GM18861 (cell line): Measurements from ENCODE around the gene DAB1.
"Not testable (repeated sequence)": the region's sequence is repeated elsewhere in the genome, so short reads cannot be mapped to it uniquely, and the experiment has no call there.

Source experiments
- ATAC-seq: cut with Tn5 transposase; IDR thresholded peaks from one replicate; pipeline ENCODE4 v1.9.1; 2021; ENCODE audit not compliant: unreplicated experiment

Gene DAB1

DNA sequence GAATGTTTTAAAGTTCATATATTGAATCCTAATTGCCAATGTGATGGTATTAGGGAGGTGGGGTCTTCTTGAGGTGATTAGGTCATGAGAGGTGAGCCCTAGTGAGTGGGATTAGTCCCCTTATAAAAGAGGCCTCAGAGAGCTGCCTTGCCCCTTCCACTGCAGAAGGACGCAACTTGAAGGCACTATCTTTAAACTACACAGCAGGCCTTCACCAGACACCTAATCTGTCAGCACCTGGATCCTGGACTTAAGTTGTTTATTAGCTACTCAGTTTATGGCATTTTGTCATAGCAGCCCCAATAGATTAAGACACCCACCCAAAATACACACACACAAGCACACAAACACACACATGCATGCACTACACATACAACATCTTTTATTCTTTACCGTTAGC, 61.4 kb downstream of the DAB1 start:
- no peak for ATAC-seq

DNA sequence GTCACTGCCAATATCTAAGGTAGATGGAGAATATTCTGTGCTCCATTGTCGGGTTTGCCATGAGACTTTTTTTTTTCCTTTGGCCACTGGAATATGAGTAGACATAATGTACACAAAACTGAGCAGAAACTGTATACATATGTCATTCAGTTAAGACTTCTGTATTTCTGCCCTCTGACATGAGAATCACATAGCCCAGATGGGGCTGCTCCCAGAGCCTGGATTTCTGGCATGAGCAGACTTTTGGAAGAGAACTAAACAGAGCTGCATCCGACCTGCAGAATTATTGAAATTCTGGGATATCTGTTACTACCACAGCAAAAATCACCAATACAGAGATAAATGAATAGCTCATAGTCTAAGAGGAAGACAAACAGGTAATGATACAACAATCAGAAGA, 62.3 kb downstream of the DAB1 start:
- no peak for ATAC-seq

DNA sequence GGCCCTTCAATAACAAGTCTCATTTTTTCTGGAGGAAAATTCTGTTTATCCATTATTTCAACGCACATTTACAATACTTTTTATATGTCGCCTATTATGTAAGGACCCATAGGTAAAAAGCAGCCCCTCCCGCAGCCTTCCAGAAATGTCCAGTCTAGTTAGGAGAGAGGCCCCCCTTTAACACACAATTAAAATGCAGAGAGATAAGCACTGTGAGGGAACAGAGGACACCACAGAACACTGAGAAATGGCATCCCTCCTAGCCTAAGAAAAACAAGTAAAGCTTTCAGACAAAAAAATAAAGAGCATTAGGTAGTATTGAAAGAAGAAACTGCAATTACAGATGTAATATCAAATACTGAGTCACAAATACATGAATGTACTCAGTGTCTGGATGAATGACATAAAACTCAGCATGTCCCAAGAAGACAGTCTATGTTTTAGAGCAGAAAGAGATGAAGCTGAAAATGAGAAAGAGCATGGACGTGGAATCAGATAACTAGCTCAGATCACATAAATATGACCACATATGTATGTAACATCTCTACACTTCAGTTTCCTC, 62.9 kb downstream of the DAB1 start:
- ATAC-seq: no peak

DNA sequence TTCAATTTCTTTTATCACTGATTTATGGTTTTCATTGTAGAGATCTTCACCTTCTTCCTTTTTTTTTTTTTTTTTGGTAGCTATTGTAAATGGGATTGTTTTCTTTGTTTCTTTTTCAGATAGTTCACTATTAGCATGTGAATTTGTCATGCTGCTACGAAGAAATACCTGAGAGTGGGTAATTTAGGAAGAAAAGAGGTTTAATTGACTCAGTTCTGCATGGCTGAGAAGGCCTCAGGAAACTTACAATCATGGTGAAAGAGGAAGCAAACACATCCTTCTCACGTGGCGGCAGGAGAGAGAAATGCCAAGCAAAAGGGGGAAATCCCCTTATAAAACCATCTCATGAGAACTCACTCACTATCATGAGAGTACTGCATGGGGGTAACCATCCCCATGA, 66.4 kb downstream of the DAB1 start:
- no peak for ATAC-seq

DNA sequence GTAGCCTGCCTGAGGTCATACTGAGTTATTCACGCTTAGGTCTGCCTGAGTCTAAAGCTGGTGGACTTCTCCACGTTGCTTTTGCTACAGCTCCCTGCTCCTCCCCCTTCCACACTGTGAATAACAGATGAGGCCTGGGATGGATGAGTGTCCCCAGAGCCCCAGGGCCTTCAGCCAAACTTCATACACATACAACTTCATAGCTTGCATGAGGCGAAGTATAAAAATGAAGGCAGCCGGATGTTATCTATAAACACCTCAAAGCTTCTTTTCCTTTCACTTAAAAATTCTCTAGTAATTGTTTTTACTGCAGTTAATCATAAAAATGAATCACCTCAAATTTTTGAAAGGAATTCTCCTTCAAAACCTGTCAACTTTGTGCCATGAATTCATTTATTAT, 70.2 kb downstream of the DAB1 start:
- no peak for ATAC-seq

DNA sequence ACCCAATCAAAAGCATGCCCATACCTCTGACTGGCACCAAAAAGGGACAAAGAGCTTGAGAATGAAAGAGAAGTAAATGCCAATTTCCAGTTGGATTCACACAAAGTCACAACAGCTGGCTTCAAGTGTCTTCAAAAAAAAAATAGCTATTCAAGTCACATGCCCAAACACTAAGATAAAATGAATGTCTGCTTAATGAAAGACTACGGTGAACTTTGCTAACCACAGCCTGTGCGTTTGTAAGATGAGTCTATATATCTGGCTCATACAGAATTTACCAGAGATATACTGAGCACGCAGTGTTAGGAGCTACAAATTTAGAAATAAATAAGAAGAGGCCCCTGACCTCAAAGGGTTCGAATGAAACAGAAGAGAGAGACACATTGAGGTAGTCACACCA, 73.2 kb downstream of the DAB1 start:
- ATAC-seq: no peak

DNA sequence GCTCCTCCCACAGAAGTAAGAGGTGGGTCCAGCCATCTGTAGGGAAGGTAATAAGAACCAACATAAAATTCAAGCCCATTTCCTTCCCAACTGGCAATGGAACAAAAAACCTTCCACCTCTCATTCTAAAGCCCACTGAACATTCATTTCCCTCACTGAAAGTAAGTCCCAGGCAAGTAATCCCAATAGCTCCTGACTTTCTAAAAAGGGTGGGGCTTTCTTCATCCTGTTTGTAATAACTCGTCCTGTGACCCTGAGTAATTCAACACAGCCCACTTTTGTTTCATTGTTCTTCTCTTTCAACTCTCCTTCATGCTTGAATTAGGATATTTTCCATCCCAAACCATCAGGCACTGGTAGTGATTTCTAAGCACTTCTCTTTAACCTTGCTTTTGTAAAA, 74.9 kb downstream of the DAB1 start:
- no peak for ATAC-seq

DNA sequence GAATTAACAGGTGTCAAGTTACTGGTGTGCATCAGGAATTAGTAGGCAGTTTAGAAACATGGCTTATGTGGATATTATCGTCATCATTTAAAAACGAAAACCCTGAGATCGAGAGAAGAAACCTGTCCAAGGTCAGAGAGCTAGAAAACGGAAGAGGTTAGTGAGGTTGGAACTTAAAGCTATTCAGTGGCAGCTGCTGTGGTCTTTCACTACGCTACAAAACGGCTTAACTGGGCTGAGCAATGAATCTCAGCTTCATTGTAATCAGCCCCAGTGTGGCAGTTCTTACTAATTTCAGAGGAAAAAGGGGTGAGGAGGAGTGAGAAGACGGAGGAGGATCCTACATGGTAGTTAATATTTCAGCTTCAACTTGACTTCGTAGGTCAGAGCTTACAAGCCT, 77.9 kb downstream of the DAB1 start:
- ATAC-seq: no peak

DNA sequence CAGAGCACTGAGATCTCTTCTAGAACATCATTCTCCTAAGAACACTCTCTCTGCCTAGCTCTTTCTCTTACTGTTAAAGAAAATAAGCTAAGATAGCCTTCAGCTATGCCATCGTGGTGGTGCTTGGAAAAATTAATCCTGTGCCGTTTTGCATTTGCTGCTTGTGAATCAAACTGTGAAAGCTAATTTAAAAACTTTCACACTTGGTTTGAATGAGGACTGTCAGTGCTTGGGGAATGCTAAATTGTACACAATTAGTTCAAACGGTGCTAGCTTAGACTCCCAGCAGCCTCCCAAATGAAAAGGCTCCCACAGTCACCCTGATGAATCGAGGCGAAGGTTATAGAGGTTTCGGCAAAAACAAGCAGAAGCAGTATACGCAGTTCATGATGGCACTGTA, 79.6 kb downstream of the DAB1 start:
- ATAC-seq: no peak

DNA sequence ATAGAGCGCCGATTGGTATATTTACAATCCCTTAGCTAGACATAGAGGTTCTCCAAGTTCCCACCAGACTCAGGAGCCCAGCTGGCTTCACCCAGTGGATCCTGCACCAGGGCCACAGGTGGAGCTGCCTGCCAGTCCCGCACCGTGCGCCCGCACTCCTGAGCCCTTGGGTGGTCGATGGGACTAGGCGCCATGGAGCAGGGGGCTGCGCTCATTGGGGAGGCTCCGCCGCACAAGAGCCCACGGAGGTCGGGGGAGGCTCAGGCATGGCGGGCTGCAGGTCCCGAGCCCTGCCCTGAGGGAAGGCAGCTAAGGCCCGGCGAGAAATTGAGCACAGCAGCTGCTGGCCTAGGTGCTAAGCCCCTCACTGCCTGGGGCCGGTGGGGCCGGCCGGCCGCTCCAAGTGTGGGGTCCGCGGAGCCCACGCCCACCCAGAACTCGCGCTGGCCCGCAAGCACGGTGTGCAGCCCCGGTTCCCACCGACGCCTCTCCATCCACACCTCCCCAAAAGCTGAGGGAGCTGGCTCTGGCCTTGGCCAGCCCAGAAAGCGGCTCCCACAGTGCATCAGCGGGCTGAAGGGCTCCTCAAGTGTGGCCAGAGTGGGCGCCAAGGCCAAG, 80.5 kb downstream of the DAB1 start:
- ATAC-seq: not testable (repeated sequence)

DNA sequence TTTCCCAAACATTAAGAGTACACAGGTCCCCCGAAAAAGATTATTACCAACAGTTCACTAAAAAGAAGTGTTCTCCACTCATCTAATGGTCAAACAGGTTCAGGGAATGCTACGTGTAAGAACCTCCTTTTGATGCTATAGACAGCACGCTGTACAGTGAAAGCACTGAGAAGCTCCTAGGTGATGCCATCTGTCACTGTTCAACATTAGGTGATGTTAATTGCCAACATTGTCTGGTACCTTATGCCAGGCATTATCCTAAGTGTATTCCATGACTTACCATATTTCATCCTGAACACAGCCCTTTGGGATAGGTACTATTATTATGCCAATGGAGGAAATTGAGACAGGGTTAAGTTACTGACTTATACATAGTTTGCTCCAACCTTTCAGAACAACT, 82.1 kb downstream of the DAB1 start:
- no peak for ATAC-seq

DNA sequence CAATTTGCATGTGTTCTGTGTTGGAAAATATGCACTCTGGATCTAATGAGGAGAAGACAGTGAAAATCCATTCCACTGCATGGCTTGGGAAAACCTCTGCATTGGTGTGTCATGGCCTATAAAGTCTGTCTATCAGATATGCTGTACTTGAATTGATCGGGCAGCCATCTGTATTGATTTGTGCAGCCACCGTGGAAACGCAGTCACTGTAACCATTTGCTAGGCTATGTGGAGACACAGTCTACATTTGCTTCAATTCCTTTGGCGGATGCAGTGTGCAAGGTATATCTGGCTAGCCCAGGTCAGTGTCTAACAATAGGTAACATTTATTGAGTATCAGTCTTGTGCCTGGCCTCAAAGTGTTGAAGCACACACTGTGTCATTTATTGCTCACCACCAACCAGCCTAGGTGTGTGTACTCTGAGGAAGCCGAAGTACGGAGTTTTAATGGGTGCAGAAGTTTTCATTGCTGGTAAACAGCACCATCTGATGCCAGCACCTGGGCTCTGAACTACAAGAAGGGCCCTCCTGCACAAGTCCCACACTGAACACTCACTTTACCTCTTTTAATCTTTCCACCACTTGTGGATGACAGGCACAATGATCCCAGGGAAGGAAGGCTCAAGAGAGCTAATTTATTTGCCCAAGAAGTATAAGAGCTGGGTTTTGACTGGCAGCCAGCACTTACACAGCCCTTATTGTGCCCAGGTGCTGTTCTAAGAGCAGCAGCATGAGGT, 83.4 kb downstream of the DAB1 start:
- ATAC-seq: no peak

DNA sequence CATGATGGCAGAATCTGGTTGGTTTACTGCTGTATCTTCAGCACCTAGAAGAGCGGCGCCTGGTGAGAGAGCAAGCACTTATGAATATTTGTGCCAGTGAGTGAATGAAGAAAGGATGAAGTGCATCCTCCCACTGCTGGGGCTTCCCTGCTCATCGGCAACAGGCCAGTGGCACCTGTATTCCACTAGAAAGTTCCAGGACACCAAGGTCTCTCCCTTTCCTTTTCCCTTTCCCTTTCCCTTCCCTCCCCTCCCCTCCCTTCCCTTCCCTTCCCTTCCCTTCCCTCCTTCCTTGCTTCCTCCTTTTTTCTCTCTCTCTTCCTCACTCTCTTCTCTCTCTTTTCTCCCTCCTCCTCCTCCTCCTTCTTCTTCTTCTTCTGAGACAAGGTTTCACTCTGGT, 86.2 kb downstream of the DAB1 start:
- no peak for ATAC-seq

DNA sequence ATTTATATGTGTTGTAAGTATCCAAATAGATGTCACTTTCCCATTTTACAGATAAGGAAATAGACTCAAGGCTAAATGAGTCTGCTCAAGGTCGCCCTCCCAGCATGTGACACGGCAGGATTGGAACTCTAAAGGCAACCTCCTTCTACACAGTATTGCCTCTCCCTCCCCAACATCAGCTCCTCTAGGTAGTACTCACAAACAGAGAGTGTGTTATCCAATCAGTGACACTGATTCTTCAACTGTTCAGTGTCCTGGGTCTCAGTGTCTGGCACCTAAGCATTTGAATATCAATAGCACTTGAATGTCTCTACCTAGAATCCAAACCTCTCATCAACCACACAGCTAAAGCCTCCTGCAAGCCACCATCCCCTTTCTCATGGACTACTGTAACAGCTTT, 87.1 kb downstream of the DAB1 start:
- no peak for ATAC-seq

DNA sequence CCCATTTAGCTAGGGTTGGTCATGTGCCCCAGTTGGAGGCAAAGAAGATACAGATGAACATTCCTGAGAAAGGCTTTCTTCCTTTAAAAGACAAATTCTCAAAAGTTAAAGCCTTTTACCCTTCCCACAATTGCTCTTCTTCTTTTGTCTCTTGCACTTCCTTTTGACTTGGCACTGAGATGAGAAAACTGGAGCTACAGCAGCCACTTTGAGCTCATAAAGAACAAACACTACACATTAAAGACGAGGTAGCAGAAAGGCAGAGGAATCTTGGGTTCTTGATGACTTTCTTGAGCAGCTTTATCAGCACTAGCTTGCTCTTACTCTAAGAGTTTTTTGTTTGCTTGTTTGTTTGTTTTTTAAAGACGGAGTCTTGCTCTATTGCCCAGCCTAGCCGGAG, 92.2 kb downstream of the DAB1 start:
- ATAC-seq: no peak

DNA sequence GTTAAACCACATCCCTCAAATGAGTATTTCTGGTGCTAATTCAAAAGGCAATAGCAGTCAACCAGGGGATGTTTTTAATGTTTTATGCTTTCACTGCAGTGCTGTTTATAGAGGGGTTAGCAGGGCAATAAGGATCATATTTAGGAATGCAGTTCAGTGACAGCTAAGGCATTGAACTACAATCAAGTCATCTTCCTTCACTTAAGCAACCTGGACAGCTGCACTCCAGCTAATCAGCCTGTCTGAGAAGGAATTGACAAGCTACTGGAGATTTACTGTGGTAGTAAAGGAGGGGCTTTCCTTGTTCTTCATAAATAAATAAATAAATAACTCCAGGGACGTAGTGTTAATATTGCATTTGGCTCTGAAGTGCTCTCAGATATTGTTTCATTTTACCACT, 93.9 kb downstream of the DAB1 start:
- no peak for ATAC-seq

DNA sequence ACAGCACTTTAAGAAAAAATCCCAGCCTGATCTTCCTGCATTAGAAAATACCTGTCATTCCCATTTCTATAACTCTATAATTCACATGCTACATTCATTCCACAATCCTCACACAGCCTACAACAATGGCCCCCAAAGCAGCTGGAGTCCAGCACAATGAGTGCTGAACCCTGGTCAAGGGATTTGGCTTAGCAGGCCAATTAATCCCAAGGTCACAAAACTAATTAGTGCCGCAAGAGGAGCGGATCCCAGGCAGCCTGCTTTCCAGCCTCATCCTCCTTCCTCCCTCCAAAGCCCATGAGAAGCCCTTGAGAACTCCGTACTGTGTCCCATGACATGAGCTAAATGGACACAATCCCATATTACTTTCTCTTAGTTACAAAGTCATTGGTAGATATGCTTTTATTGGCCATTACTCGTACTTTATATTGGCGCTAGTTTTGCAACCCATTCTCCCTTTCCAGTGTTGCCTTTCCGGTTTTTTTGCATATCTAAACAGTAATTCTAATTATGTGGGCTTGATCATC, 94.8 kb downstream of the DAB1 start:
- no peak for ATAC-seq

DNA sequence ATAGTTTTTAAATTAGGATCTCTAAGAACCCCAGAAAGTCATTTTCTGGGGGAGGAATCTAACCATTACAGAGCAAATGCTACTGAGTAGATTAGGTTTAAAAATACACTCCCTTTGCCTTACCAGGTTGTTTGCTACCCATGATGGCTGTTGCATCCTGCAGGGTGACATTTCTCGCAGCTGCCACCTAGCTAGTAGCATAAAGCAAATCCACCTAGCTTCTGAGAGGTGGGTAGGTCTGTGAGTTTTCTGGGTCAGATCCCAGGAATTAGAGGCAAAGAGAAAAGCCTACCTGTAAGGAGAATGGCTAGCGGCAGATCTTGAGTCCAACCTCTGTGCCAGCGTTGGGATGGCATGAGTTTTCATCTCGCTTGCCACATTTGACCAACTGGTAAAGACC, 95.9 kb downstream of the DAB1 start:
- no peak for ATAC-seq

DNA sequence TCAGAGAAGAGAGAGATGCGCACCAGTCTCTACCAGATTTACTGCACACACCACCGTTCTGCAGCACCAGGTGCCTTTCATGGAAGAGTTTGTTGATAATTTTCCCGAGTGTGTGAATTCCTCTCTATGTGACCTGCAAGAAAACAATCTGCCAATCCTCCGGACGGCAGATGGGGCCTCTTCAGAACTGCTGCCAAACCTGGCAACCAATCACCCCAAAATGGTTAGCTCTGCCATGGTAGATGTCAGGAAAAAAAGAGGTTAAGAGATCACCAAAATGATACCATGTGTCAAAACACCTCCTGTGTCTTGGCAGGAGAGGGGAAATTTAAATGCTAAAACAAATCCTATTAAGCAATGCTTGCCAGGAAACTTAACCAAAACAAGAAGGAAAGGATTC, 96.5 kb downstream of the DAB1 start:
- no peak for ATAC-seq

DNA sequence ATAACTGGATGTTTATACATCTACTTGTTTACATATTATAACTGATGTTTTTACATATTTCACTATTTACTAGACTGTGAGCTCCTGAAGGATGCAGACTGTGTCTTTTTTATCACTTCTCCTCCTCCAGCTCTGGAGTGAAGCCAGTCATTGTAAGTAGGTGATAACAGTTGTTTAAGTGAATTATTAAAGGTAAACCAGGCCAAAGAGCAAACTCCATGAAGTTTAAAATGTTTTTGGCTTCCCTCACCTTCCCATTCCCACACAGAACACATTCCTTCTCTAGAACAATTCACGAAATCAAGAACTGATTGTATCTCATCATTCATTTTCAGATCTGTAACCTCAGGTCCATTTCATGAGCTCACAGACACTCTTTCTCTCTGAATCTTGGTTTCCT, 98.3 kb downstream of the DAB1 start:
- no peak for ATAC-seq

DNA sequence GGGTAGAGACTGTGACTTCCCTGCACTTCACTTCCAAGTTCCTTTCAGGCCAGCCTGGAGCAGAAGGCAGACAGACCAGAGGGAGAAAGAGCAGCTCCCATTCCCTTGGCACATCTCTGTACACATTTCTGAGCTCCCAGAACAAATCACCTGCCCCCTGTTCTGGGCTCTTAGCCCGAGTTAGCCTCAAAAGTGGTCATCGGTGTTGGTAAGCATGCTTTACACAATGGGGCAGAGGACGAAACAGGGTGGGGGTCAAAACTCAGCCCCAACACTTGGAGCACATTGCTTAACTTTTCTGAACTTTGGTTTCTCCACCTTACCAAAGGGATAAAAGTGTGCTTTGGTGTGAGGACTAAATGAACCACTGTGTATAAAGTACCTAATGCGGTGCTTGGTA, 98.7 kb downstream of the DAB1 start:
- ATAC-seq: no peak

DNA sequence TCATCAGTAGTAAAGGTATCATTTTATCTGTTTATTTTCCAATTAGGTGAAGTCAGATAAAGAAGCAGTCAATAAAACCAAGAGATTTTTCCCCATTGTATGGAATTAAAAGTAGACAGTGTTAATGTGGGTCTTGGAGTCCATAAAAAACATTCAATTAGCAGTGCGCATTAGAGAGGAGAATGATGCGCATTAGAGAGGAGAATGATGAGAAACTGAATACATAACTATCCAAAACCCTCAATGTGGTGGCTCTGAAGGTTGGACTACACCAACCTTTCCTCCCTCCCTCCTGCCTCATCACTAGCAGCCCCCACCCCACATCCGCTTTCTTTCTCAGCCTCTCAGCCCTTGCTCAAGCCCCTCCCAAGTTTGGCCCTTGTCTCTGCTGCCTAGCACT, 99.5 kb downstream of the DAB1 start:
- no peak for ATAC-seq

DNA sequence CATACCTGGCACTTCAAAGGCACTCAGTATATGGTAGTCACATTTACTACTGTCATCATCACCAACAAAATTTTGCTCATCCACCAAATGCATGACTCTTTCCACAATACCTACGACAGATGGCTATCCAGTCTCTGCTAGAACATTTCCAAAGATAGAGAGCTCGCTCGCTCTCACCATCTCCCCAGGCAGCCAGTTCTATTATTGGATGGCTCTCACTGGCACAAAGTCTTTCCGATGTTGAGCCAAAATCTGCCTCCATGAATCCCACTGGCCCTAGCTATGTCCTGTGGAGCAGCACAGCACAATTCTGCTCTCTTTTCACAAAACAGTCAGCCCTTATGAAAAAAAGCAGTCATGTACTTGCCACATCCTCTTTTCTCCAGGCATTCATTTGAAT, 102.1 kb downstream of the DAB1 start:
- no peak for ATAC-seq
